GM18507 (cell line): Measurements from ENCODE around the gene AOAH.

Experiments used
- DNase-seq: peaks from one replicate; pipeline ENCODE4 v3.0.0; 2011; ENCODE audit warnings: low read depth; ENCODE audit not compliant: insufficient read length; ENCODE audit errors: extremely low spot score
- FAIRE-seq: peaks from 2 replicates; lab custom pipeline; 2011; peaks lifted over from hg19 to GRCh38; lab: Jason Lieb, UNC

Gene AOAH

GRCh38 chr7:36575832-36576231, 148.5 kb downstream of the AOAH start:
- DNase-seq (no peak), FAIRE-seq (no peak)

DNA sequence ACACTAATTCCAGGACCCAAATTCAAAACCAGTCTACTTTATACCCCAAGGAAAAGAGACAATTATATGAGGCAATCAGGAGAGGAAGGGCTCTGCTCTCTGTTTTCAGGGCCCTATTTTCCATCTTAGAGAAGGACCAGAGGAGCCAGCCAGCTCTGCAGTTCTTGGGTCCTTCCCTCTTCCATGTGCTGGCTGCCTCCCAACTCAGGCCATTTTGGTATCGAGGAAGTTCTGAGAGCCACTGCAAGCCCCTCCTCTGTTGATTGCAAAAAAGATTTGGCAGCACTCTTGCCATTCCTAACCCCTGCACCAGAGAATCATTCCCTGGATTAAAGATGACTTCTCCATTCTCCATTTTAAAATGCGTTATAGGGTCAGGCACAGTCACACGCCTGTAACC, 151.2 kb downstream of the AOAH start:
- FAIRE-seq (no peak), DNase-seq (no peak)

DNA sequence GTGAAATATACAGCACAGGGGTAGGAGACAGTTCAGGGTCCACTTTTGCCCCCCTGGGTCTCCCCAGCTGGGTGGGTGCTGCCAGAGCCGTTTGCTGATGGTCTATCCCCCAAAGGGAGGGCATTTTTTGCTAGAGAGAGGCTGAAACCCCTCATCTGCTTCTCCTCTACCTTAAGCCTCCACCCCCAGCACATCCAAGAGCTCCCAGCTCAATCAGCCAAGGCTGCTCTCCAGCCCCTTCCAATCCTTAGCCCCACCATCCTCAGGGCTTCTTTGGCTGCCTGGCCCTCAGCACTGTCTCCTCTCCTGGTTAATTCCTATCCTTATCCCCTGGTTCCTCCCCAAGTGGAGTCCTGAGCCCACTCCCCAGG, 153.1 kb downstream of the AOAH start:
- no peak for FAIRE-seq
- DNase-seq, result no peak

GRCh38 chr7:36570528-36571189, 153.6 kb downstream of the AOAH start:
- FAIRE-seq, result no peak
- DNase-seq, result no peak

DNA sequence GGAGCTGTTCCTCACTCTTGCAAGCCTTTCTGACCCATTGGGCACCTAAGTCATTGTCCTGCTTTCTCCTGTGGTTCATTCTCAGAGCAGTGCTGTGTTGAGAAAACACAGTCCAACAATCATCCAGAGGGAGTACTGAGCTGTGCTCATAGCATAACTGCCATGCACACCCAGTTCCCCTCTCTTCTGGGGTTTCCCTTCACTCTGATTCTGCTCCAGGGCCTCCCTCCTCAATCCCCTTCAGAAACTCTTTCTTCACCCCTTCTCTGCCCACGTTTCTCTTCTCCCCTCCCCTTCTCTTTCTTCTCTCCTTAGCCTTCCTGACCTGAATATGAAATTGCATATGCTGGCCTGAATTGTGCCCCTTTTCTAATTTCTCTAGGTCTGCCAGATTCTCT, 155.8 kb downstream of the AOAH start:
- no peak for FAIRE-seq
- no peak for DNase-seq

DNA sequence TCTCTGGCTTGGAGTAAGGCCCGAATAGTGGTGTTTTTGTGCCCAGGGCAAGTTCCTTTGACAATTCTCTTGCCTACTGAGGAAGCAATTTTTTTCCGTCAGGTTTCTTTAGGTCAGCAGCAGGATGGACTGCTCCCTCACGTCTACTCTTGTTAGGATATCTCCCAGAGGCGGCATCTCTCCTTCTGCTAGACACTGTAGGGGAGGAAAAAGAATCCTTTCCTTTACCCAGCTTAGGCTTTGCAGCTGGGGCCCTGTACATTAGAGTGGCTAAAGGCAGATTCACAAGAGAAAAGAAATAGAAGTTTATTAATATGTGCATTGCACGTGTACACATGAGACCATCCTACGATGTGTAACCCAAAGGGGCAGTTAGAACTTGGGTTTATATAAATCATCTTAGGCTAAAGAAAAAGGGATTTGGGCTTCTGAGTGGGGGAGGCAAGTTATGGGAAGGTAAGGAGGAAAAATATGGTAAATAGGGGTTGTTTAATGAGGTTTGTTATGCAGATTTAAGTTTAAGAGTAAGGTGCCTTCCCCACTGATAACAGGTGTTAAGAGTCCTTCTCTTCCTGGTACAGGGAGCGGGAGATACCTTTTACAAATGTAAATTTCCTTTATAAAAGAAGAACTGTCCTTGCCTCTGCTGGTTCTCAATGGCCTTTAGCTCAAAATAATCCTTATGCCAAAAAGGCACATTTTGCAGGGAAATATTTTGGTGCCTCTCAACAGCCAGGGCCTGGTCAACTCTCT, 156.4 kb downstream of the AOAH start:
- no peak for FAIRE-seq
- DNase-seq, result no peak

- no peak for FAIRE-seq
- DNase-seq, result no peak
Observed at GRCh38 chr7:36565792-36566356, 158.4 kb downstream of the AOAH start.

DNA sequence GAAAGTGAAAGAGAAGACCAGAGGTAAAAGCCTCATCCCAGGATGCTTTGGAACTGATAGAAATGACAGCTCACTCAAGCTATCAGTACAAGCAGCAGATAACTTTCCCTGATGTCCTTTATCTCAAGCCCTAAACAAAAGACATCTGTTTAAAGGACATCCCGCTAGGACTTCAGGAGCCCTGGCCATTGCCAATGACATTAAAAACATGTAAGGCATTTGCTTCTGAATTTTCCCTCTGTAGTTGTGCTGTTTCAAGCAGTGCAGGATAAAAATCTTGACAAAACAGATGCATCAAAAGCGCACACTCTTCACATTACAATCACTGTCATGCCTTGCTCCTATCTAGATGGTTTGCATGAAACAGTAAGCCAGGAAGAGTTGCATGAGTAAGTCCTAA, 159.8 kb downstream of the AOAH start:
- FAIRE-seq (no peak), DNase-seq (no peak)

DNA sequence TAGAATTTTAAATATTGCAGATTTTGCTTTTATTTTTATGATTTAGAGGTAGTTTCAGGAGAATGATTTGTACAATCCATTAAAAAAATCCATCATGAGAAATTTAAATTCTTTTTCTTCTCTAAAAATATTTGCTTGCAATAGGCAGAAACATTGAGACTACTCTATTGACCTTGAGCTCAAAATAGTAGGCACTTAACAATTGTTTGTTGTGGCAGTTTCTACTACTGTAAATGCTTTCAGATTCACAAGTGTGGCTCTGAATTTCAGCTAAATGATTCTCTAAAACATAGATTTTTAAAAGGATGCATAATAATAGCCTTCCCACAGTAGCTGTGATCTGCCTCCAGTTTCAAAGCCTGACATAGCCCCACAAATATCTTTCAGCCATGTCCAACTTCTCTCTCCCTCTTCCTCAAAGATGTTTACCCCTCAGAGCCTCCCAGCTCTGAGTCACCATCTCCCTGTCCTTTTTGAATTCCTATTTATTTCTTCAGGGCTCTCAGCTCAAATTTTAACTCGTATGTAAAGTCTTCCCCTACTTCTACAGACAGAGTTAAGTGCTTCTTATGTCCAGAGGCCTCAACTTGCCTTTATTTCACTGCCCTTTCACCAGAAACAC, 160.5 kb downstream of the AOAH start:
- FAIRE-seq (no peak), DNase-seq (no peak)

DNA sequence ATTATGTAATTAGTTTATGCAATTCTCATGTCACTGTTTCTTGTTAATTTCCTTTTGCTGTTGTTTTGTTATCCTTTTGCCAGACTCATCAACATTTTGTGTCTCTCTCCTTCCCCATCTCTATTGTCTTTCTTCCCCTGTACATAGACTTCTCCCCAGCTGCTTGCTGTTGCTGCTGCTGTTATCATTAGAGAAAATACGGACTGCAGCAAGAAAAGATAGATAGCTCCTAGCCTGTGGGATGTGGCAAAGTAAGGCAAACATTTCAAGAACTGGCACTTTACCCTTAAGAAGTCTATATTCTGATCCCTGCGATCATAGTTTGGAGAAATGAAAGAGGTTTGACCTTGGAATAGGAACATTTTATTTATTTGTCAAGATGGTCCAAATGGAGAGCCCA, 162.2 kb downstream of the AOAH start:
- FAIRE-seq, result no peak
- DNase-seq, result no peak

DNA sequence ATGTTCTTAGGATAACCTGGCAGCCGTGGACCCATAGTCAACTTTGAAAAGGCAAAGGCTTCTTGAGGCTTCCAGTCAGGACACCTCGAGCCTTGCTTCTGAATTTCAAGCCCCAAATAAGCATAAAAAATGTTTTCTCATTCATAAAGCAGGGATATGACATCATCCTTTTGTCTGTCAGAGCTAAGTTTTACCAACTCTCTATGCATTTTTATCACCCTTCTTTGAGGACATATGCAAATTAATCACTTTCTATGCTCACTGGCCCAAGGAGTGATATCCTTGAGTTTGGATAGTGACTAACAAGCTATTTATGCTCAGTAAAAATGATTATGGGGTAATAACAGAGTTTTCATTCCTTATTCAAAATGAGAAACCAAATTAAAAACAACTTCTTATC, 175.3 kb downstream of the AOAH start:
- FAIRE-seq (no peak), DNase-seq (no peak)

DNA sequence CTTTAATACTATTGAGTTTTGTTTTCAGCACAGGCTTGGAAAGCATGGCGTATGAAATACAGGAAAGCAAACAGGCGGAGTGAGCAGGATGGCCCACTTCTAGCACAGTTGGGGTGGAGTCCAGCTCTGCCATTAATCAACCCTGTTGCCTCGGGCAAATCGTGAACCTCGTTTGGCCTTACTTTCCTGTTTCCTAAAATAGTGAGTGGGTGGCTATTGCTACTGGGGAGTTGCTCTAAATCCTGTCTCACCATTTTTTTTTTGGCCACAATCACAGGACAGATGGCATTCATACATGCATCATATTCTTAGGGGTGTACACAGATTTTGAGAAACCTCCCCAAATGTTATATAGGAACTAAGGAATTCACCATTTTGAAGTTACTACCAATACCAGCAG, 176.9 kb downstream of the AOAH start:
- DNase-seq, result no peak
- no peak for FAIRE-seq

DNA sequence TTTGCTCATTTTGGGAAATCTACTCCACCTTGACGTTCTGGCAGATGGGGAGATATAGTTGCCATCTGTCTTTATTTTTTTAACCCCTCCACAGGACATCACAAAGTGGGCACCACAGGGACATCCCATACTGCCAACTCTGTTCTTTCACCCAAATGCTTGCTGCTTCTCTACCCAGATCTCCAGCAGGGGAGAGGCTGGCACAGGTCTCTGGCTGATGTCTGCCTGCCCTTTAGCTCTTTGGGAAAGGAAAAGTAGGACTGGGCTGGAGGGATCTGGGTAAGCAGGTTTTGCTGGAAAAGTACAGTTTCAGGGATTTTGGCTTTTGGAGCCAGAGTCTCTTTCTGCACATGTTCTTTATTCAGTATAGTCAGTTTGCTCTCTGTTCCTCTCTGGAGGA, 178.0 kb downstream of the AOAH start:
- no peak for DNase-seq
- no peak for FAIRE-seq

- DNase-seq (no peak), FAIRE-seq (no peak)
Observed at GRCh38 chr7:36545291-36545690, 179.0 kb downstream of the AOAH start.

DNA sequence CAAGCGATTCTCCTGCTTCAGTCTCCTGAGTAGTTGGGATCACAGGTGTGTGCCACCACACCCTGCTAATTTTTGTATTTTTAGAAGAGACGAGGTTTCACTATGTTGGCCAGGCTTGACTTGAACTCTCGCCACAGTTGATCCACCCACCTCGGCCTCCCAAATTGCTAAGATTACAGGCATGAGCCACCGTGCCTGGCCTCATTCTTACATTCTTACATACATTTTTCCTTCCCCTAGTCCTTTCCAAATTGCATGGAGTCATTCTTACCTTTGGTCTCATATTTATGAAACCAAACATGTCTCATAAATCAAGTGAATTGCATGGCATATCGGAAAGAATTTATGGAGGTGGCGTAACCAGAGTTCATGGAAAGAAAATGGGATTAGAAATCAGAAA, 186.2 kb downstream of the AOAH start:
- DNase-seq, result no peak
- no peak for FAIRE-seq

DNA sequence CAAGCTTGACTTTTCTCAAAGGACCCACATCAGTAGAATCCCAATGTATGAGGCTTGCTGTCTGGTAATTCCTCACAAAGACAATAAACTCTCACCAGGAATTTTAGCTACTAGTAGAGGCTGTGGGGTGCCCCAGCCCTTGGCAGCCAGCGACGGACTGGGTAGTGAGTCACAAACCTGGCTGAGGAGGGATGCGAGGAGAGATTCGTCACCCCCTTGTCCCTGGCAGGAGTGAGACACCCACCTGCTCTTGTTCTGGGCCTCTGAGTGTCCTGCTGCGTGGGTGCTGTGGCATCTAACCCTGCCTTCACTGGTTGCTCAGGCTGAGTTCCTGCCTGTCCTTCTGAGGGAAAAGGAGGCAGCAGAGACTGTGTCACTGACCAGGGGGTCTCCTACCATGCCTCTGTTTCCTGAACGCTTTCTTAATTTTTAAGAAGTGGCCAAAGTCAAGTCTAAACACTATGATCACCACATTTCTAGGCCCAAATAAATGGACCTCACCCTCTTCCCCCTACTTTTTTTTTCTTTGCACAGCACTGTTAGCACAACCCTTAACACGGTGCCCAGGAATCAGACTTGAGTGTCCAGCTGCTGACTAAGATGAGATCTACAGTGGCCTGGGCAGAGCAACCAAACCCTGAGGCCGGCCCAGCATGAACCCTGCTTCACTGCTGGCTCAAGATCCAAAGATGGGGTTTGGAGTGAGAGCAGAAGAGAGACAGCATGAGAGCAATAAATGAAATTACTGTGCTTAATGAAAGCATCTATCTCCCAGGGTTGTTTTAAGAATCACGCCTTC, 188.2 kb downstream of the AOAH start:
- DNase-seq, result no peak
- FAIRE-seq, result no peak

GRCh38 chr7:36533717-36534116, 190.6 kb downstream of the AOAH start:
- DNase-seq (no peak), FAIRE-seq (no peak)

GRCh38 chr7:36532981-36533499, 191.3 kb downstream of the AOAH start:
- DNase-seq (no peak), FAIRE-seq (no peak)

- FAIRE-seq, result no peak
- DNase-seq, result no peak
Observed at GRCh38 chr7:36531951-36532350, 192.3 kb downstream of the AOAH start.

DNA sequence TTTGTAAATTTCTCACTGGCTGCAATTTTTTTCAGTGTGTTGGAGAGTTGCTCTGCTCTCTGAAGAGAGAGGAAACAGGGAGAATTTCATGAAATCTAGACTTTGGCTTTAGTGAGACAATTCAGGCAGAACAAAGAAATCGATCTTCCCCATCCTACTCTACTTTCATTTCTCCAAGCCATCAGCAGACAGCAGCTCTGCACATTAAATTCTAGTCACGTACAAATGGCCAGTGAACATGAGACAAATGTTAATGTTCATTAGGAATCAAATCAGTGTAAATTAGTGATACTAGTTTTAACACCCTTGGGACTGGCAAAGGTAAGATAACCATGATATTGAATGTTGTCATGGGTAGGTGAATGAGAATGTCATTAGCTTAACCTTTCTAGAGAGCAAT, 193.8 kb downstream of the AOAH start:
- DNase-seq, result no peak
- FAIRE-seq, result no peak
